AG09319 (cell line): Measurements from ENCODE around the gene MTFR1L.

Source experiments
- DNase-seq: peaks from one replicate; pipeline ENCODE4 v3.0.0-alpha.2; 2010; ENCODE audit warnings: low read depth; ENCODE audit errors: extremely low read depth
- TF ChIP-seq, protein P1 (sequence below): IDR thresholded peaks from 2 replicates; pipeline ENCODE4 v1.5.1; 2011; ENCODE audit warnings: low read depth, mild to moderate bottlenecking, inconsistent platforms, low read length, moderate library complexity

MTFR1L gene

DNA sequence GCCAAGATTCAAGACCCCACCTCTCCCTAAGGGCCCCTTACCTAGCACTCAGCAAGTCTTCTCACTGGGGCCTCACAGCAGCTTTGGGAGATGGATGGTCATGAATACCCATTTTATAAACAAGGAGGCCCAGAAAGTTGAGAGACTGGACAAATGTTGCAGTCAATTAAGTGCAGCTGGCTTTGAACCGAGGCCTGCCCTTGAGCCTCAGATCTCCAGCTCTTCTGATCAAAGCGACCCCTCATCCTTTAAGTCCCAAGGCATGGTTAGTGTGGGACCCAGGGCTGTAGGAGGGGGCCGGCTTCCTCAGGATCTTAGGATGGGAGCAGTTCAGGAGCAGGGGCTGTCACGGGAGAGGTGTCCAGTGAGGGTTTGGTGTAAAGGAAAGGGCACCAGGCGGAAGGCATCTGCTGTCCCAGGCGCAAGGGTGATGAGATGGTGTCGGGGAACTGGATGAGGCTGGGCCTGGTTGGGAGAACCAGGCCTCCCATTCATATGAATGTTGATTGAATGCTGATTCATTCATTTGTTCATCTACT is 5.1 kb upstream of the MTFR1L start:
- no peak for DNase-seq
- TF ChIP-seq, protein P1, sequence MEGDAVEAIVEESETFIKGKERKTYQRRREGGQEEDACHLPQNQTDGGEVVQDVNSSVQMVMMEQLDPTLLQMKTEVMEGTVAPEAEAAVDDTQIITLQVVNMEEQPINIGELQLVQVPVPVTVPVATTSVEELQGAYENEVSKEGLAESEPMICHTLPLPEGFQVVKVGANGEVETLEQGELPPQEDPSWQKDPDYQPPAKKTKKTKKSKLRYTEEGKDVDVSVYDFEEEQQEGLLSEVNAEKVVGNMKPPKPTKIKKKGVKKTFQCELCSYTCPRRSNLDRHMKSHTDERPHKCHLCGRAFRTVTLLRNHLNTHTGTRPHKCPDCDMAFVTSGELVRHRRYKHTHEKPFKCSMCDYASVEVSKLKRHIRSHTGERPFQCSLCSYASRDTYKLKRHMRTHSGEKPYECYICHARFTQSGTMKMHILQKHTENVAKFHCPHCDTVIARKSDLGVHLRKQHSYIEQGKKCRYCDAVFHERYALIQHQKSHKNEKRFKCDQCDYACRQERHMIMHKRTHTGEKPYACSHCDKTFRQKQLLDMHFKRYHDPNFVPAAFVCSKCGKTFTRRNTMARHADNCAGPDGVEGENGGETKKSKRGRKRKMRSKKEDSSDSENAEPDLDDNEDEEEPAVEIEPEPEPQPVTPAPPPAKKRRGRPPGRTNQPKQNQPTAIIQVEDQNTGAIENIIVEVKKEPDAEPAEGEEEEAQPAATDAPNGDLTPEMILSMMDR, result no peak

- TF ChIP-seq, protein P1, result no peak
- DNase-seq, result no peak
Measured at GRCh38 chr1:25815208-25816111, 4.3 kb upstream of the MTFR1L start.

GRCh38 chr1:25816112-25816718 is 3.5 kb upstream of the MTFR1L start:
- DNase-seq, result no peak
- TF ChIP-seq, protein P1, result no peak

DNA sequence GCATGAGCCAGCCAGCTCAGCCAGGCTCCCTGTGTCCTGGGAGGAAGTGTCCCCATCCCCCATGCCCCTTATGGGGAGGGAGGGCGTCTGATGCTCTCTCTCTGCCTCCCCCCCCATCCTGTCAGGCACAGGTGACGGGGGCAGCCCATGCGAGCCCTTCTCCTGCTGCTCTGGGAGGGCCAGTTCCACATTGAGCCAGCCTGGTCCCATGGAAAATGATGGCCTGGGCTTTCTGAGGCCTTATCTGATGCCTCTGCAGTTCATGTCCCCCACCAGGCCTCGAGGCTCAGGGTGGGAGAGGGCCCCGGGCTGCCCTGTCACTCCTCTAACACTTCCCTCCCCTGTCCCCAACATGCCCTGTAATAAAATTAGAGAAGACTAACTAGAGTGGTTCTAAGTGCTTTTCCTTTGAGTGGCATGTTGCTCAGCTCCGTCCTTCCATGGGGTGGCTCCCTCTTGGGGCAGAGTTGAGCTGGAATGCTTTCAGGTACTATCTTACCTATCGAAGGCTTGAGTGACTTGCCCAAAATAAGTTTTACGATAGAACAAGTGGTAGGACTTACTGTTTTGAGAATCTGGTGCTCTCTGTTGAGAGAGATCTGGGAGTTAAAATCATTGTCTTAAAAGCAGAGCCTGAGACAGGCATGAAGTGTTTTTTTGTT is 1.8 kb upstream of the MTFR1L start:
- DNase-seq, result no peak
- TF ChIP-seq, protein P1, result no peak

GRCh38 chr1:25818569-25818968 is 1.2 kb upstream of the MTFR1L start:
- DNase-seq, result no peak
- TF ChIP-seq, protein P1, result no peak

- DNase-seq, result no peak
- TF ChIP-seq, protein P1, result no peak
Measured at GRCh38 chr1:25820247-25821111, 725 bp downstream of the MTFR1L start.
